GM19238 (cell line): Measurements from ENCODE around the gene GATA5.

Source experiments
- DNase-seq: peaks from one replicate; pipeline ENCODE4 v3.0.0; 2011; ENCODE audit warnings: low spot score; ENCODE audit not compliant: insufficient read length

Gene GATA5

GRCh38 chr20:62473717-62474603 lies 1.8 kb downstream of the GATA5 start:
- no peak for DNase-seq

- no peak for DNase-seq
Observed at GRCh38 chr20:62472941-62473585, 2.7 kb downstream of the GATA5 start.

GRCh38 chr20:62472138-62472940 lies 3.5 kb downstream of the GATA5 start:
- DNase-seq, result no peak

- no peak for DNase-seq
Observed at GRCh38 chr20:62470459-62470858, 5.3 kb downstream of the GATA5 start.

- DNase-seq, result no peak
Observed at GRCh38 chr20:62470001-62470400, 5.8 kb downstream of the GATA5 start.

GRCh38 chr20:62469352-62469751 lies 6.4 kb downstream of the GATA5 start:
- DNase-seq, result no peak

GRCh38 chr20:62466806-62467537 lies 8.8 kb downstream of the GATA5 start:
- DNase-seq, result no peak

- no peak for DNase-seq
Observed at GRCh38 chr20:62466072-62466760, 9.6 kb downstream of the GATA5 start.

- DNase-seq, result no peak
Observed at GRCh38 chr20:62464990-62465389, 10.8 kb downstream of the GATA5 start.

- no peak for DNase-seq
Observed at GRCh38 chr20:62464425-62464770, 11.4 kb downstream of the GATA5 start.

- no peak for DNase-seq
Observed at GRCh38 chr20:62463651-62464424, 12.0 kb downstream of the GATA5 start.

GRCh38 chr20:62462976-62463592 lies 12.7 kb downstream of the GATA5 start:
- DNase-seq, result no peak

GRCh38 chr20:62461834-62462233 lies 14.0 kb downstream of the GATA5 start:
- no peak for DNase-seq

GRCh38 chr20:62461157-62461556 lies 14.6 kb downstream of the GATA5 start:
- no peak for DNase-seq

- DNase-seq, result no peak
Observed at GRCh38 chr20:62460678-62461077, 15.1 kb downstream of the GATA5 start.

GRCh38 chr20:62459488-62459887 lies 16.3 kb downstream of the GATA5 start:
- DNase-seq, result no peak

- no peak for DNase-seq
Observed at GRCh38 chr20:62458275-62459251, 17.2 kb downstream of the GATA5 start.

- DNase-seq, result no peak
Observed at GRCh38 chr20:62457831-62458230, 18.0 kb downstream of the GATA5 start.
